Parathyroid adenoma (tissue), 2 donors: ENCODE data around the gene ST13.
"Not testable (repeated sequence)": the region's sequence is repeated elsewhere in the genome, so short reads cannot be mapped to it uniquely, and the experiment has no call there.

Experiments
- H2AFZ ChIP-seq: fragments of 300-600 bp; sonication (generic); one replicate; pipeline ENCODE4 v1.7.0; 2017; ENCODE audit warnings: antibody characterized with exemption, mild to moderate bottlenecking
- H3K27ac ChIP-seq: fragments of 300-600 bp; sonication (generic); one replicate; pipeline ENCODE4 v1.7.0; 2017
- H3K27me3 ChIP-seq: fragments of 300-600 bp; sonication (generic); one replicate; pipeline ENCODE4 v1.7.0; 2017; ENCODE audit warnings: low read length; ENCODE audit not compliant: control insufficient read depth, insufficient read depth
- H3K36me3 ChIP-seq: fragments of 300-600 bp; sonication (generic); one replicate; pipeline ENCODE4 v1.7.0; 2017; ENCODE audit warnings: low read length; ENCODE audit not compliant: control insufficient read depth, insufficient read depth
- H3K4me1 ChIP-seq: fragments of 300-600 bp; sonication (generic); one replicate; pipeline ENCODE4 v1.7.0; 2017; ENCODE audit warnings: control low read depth
- H3K4me2 ChIP-seq: fragments of 300-600 bp; sonication (generic); one replicate; pipeline ENCODE4 v1.7.0; 2017; ENCODE audit warnings: low read length
- H3K4me3 ChIP-seq: fragments of 300-600 bp; sonication (generic); one replicate; pipeline ENCODE4 v1.7.0; 2017; ENCODE audit warnings: low read depth, low read length
- H3K79me2 ChIP-seq: fragments of 300-600 bp; sonication (generic); one replicate; pipeline ENCODE4 v1.7.0; 2017; ENCODE audit warnings: control low read depth
- H3K9ac ChIP-seq: fragments of 300-600 bp; sonication (generic); one replicate; pipeline ENCODE4 v1.7.0; 2017; ENCODE audit warnings: mild to moderate bottlenecking
- H3K9me3 ChIP-seq: fragments of 300-600 bp; sonication (generic); one replicate; pipeline ENCODE4 v1.7.0; 2017; ENCODE audit warnings: low read length; ENCODE audit not compliant: control insufficient read depth
- TF ChIP-seq, protein P1 (sequence below): fragments of 300-600 bp; sonication (generic); IDR thresholded peaks from one replicate; pipeline ENCODE4 v1.7.0; 2017; ENCODE audit warnings: antibody characterized with exemption, mild to moderate bottlenecking
- donor health status: primary hyperparathyroidism.

The ST13 gene

DNA sequence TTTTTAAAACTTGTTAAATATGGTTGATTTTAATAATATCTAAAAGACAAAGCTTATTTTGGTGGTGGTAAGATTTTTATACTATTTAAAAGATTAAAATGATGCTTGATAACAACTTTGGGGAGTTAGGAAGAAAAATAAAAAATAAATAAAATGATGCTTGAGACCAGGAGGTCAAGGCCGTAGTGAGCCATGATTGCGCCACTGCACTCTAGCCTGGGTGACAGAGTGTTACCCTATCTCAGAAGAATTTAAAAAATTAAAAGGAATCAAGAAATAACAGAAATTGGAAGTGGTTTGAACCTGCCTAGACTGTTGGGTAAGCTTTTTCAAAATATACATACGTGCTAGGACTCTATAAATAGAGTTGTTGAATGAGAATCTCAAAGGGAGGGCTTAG, 17.6 kb upstream of the ST13 start:
- no peak overlapping the region for H2AFZ ChIP-seq
- H3K36me3 ChIP-seq: no peaks in the 10 kb centered on the region
- no peak overlapping the region for H3K27ac ChIP-seq
- H3K9ac ChIP-seq: no peak overlapping the region
- H3K9me3 ChIP-seq: no peaks in the 10 kb centered on the region
- no peaks in the 10 kb centered on the region for H3K27me3 ChIP-seq
- TF ChIP-seq, protein P1, sequence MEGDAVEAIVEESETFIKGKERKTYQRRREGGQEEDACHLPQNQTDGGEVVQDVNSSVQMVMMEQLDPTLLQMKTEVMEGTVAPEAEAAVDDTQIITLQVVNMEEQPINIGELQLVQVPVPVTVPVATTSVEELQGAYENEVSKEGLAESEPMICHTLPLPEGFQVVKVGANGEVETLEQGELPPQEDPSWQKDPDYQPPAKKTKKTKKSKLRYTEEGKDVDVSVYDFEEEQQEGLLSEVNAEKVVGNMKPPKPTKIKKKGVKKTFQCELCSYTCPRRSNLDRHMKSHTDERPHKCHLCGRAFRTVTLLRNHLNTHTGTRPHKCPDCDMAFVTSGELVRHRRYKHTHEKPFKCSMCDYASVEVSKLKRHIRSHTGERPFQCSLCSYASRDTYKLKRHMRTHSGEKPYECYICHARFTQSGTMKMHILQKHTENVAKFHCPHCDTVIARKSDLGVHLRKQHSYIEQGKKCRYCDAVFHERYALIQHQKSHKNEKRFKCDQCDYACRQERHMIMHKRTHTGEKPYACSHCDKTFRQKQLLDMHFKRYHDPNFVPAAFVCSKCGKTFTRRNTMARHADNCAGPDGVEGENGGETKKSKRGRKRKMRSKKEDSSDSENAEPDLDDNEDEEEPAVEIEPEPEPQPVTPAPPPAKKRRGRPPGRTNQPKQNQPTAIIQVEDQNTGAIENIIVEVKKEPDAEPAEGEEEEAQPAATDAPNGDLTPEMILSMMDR: no peak
- H3K4me1 ChIP-seq: no peaks in the 10 kb centered on the region
- no peak overlapping the region for H3K4me3 ChIP-seq
- no peak overlapping the region for H3K4me2 ChIP-seq
- H3K79me2 ChIP-seq: no peaks in the 10 kb centered on the region

DNA sequence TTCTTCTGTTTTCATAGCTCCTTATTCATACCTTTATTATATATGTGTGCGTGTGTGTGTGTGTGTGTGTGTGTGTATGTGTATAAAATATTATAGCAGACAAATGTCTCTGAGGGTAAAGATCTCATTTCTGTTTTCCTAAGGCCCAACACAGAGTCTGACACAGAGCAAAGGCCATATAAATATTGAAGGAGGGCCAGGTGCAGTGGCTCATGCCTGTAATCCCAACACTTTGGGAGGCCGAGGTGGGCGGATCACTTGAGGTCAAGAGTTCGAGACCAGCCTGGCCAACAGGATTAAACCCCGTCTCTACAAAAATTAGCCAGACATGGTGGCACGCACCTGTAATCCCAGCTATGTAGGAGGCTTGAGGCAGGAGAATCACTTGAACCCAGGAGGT, 11.9 kb upstream of the ST13 start:
- H3K9me3 ChIP-seq, H3K27ac ChIP-seq, H3K4me1 ChIP-seq, H3K4me3 ChIP-seq, H3K27me3 ChIP-seq, H3K4me2 ChIP-seq, H3K79me2 ChIP-seq, H2AFZ ChIP-seq, H3K9ac ChIP-seq, H3K36me3 ChIP-seq: not testable (repeated sequence)

DNA sequence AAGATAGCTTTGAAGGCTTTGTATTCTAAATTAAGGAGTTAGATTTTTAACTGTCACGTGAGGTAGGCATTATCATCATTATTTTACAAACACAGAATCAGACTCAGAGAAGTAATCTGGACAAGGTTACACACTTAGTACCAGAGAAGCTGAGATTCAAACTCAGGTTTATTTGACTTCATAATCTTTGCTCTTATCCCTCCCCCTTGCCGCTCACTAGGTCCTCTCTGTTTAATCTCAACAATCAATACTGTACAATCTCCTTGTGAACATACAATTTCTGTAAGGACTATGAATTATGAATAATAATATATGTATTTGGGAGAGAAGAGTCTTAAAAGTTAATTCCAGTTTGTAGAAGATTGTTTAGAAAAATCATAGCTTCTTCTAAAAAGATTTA, 10.7 kb upstream of the ST13 start:
- TF ChIP-seq, protein P1: no peak
- Histone ChIP-seq H3K27ac (no peak overlapping the region), H3K4me2 (no peak overlapping the region), H3K36me3 (no peaks in the 10 kb centered on the region), H3K4me3 (no peak overlapping the region), H3K27me3 (no peaks in the 10 kb centered on the region), H3K79me2 (peaks cover 10% of the 10 kb centered on the region), H3K9me3 (no peaks in the 10 kb centered on the region), H2AFZ (no peak overlapping the region), H3K9ac (no peak overlapping the region), H3K4me1 (no peaks in the 10 kb centered on the region)

DNA sequence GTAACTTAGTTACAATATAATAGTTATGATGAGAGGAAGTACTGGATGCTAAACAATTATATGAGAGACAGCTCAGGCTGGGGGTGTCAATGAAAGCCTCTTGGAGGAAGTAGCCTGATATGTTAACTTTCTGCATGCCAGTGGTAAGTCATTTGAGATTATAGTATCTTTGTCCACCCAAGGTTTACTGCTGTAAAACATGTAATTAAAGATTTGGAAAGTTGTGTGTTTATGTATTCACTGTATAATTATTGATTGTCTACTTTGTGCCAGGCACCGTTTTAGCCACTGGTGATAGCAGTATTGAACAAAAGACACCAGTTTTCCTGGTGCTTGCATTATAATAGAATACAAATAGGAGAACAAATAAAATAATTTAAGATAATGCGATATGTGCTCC, 6.1 kb upstream of the ST13 start:
- Histone ChIP-seq H3K27ac (no peak overlapping the region), H3K9me3 (no peaks in the 10 kb centered on the region), H3K4me3 (no peak overlapping the region), H3K36me3 (no peaks in the 10 kb centered on the region), H2AFZ (no peak overlapping the region), H3K4me1 (no peaks in the 10 kb centered on the region), H3K27me3 (no peaks in the 10 kb centered on the region), H3K4me2 (no peak overlapping the region), H3K79me2 (peaks cover 12% of the 10 kb centered on the region), H3K9ac (peak overlapping the region; percentile 19)
- TF ChIP-seq, protein P1: no peak

DNA sequence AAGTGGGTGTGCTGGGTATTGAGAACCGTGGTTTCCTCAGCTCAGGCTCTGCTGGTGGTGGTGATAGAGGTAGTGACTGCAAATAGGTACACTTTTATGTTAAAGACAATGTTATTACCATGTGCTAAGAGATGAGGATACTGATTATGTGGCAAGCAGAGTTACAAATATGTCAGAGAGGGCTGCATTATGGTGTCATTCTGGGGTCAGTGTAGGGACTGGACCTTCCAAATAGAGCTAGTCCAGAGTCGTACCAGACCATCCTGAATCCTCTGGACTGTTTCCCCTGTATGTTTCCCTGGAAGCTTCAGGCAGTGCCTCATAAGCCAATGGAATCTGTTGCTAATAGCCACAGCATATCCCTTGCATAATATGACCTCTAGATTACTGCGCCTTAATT, 5.6 kb upstream of the ST13 start, which contains the start of gene DNAJB7:
Gene DNAJB7 (minus strand): TSS at position 101 of the 400 bp plus-strand sequence. CDS start 119 bp downstream, outside the sequence.
- H3K4me1 ChIP-seq: no peaks in the 10 kb centered on the region
- H3K9ac ChIP-seq: peak within 1 kb of the TSS; percentile 19
- no peak within 1 kb of the TSS for H2AFZ ChIP-seq
- H3K9me3 ChIP-seq: no peaks in the 10 kb centered on the region
- no peak within 1 kb of the TSS for H3K4me3 ChIP-seq
- no peak within 1 kb of the TSS for H3K27ac ChIP-seq
- H3K36me3 ChIP-seq: no peaks in the 10 kb centered on the region
- TF ChIP-seq, protein P1: no peak
- no peak within 1 kb of the TSS for H3K4me2 ChIP-seq
- no peaks in the 10 kb centered on the region for H3K27me3 ChIP-seq
- H3K79me2 ChIP-seq: peaks cover 12% of the 10 kb centered on the region
